ENCODE results near the gene EFNA4.
"Not testable (repeated sequence)": the region's sequence is repeated elsewhere in the genome, so short reads cannot be mapped to it uniquely, and the experiment has no call there.

EFNA4 gene

GRCh38 chr1:155091071-155092051 is 27.8 kb downstream of the EFNA4 start:
- DNase-seq, result no peak

- no peak for DNase-seq
Observed at GRCh38 chr1:155092131-155092530, 28.6 kb downstream of the EFNA4 start.

- DNase-seq, result no peak
Observed at GRCh38 chr1:155092641-155093040, 29.1 kb downstream of the EFNA4 start.

GRCh38 chr1:155093911-155094621 is 30.5 kb downstream of the EFNA4 start:
- peak; percentile 40 for DNase-seq

- DNase-seq, result no peak
Observed at GRCh38 chr1:155094622-155094948, 31.0 kb downstream of the EFNA4 start.

GRCh38 chr1:155099331-155099730 is 35.8 kb downstream of the EFNA4 start:
- DNase-seq, result no peak

GRCh38 chr1:155103325-155103724 is 39.8 kb downstream of the EFNA4 start:
- no peak for DNase-seq

- DNase-seq, result no peak
Observed at GRCh38 chr1:155104605-155105534, 41.3 kb downstream of the EFNA4 start.

GRCh38 chr1:155105604-155106011 is 42.1 kb downstream of the EFNA4 start:
- DNase-seq, result no peak

- peak; percentile 37 for DNase-seq
Observed at GRCh38 chr1:155106862-155107261, 43.3 kb downstream of the EFNA4 start.

- DNase-seq, result no peak
Observed at GRCh38 chr1:155107309-155108264, 44.0 kb downstream of the EFNA4 start.

GRCh38 chr1:155108296-155108695 is 44.8 kb downstream of the EFNA4 start:
- no peak for DNase-seq

- no peak for DNase-seq
Observed at GRCh38 chr1:155110381-155110780, 46.8 kb downstream of the EFNA4 start.

GRCh38 chr1:155110826-155111225 is 47.3 kb downstream of the EFNA4 start:
- DNase-seq, result no peak

- no peak for DNase-seq
Observed at GRCh38 chr1:155113450-155113980, 50.0 kb downstream of the EFNA4 start.

- no peak for DNase-seq
Observed at GRCh38 chr1:155116113-155116764, 52.7 kb downstream of the EFNA4 start.

- peak; percentile 41 for DNase-seq
Observed at GRCh38 chr1:155117610-155118009, 54.1 kb downstream of the EFNA4 start.

- DNase-seq, result not testable (repeated sequence)
Observed at GRCh38 chr1:155118090-155118489, 54.5 kb downstream of the EFNA4 start.
